Neuronal stem cell (in vitro differentiated cells): ENCODE data around the gene PSMC4.
A peak's percentile ranks its signal among the peaks of the same experiment; 100 is the strongest.

Experiments used
- DNase-seq: peaks from one replicate; pipeline ENCODE4 v3.0.0-alpha.2; 2013; ENCODE audit warnings: low spot score
- H2AFZ ChIP-seq: one replicate; pipeline ENCODE4 v1.6.1; 2013; ENCODE audit warnings: mild to moderate bottlenecking, low read length, inconsistent platforms
- H2AK5ac ChIP-seq: 2 replicates; pipeline ENCODE4 v1.6.1; 2013; ENCODE audit warnings: low read depth, mild to moderate bottlenecking, inconsistent platforms, low read length, moderate library complexity, mixed read lengths
- H2BK120ac ChIP-seq: 2 replicates; pipeline ENCODE4 v1.6.1; 2013; ENCODE audit warnings: low read depth, mild to moderate bottlenecking, inconsistent platforms, low read length, moderate library complexity, mixed read lengths
- H2BK12ac ChIP-seq: one replicate; pipeline ENCODE4 v1.6.1; 2013; ENCODE audit warnings: low read length, inconsistent platforms
- H2BK15ac ChIP-seq: 2 replicates; pipeline ENCODE4 v1.6.1; 2013; ENCODE audit warnings: mild to moderate bottlenecking, low read length, inconsistent platforms, mixed read lengths
- H2BK5ac ChIP-seq: one replicate; pipeline ENCODE4 v1.6.1; 2013; ENCODE audit warnings: inconsistent platforms, mild to moderate bottlenecking, low read length, moderate library complexity
- H3K14ac ChIP-seq: one replicate; pipeline ENCODE4 v1.6.1; 2013; ENCODE audit warnings: low read length, inconsistent platforms
- H3K18ac ChIP-seq: 2 replicates; pipeline ENCODE4 v1.6.1; 2013; ENCODE audit warnings: low read length, inconsistent platforms
- H3K23ac ChIP-seq: 2 replicates; pipeline ENCODE4 v1.6.1; 2013; ENCODE audit warnings: low read depth, mild to moderate bottlenecking, mixed read lengths, low read length, inconsistent platforms; ENCODE audit not compliant: poor library complexity
- H3K27ac ChIP-seq: replicated peaks from 3 replicates; pipeline ENCODE4 v1.5.1; 2013; ENCODE audit warnings: low read length, inconsistent platforms
- H3K27me3 ChIP-seq, 3 experiments: 2 replicates each; pipeline ENCODE4 v1.6.1; 2013; ENCODE audit warnings: low read length in 3 of 3, mild to moderate bottlenecking in 2 of 3, inconsistent platforms in 1 of 3, low read depth in 1 of 3, mixed read lengths in 1 of 3, moderate library complexity in 1 of 3; ENCODE audit not compliant: control insufficient read depth in 3 of 3, insufficient read depth in 3 of 3
- H3K36me3 ChIP-seq, 2 donors: replicated peaks in 1 of 2; 2 replicates each; pipeline ENCODE4 v1.6.1; 2013; ENCODE audit warnings: low read length in 2 of 2; ENCODE audit not compliant: control insufficient read depth in 2 of 2, insufficient read depth in 2 of 2
- H3K4ac ChIP-seq: 2 replicates; pipeline ENCODE4 v1.6.1; 2013; ENCODE audit warnings: inconsistent platforms, mild to moderate bottlenecking, low read length, moderate library complexity
- H3K4me1 ChIP-seq, 2 donors: 1 replicate in 1 of 2; 2 replicates in 1 of 2; pipeline ENCODE4 v1.6.1; 2013; ENCODE audit warnings: low read length in 2 of 2, low read depth in 1 of 2; ENCODE audit not compliant: control insufficient read depth in 2 of 2, insufficient read depth in 1 of 2
- H3K4me2 ChIP-seq: one replicate; pipeline ENCODE4 v1.6.1; 2013; ENCODE audit warnings: mild to moderate bottlenecking, low read length, inconsistent platforms; ENCODE audit not compliant: insufficient read depth, poor library complexity, severe bottlenecking
- H3K4me3 ChIP-seq, 2 donors: 2 replicates each; pipeline ENCODE4 v1.5.1; 2013; ENCODE audit warnings: low read length in 2 of 2, mild to moderate bottlenecking in 2 of 2, inconsistent platforms in 1 of 2, moderate library complexity in 1 of 2
- H3K79me1 ChIP-seq: one replicate; pipeline ENCODE4 v1.6.1; 2013; ENCODE audit warnings: low read depth, mild to moderate bottlenecking, inconsistent platforms, low read length, moderate library complexity
- H3K9ac ChIP-seq: one replicate; pipeline ENCODE4 v1.6.1; 2013; ENCODE audit warnings: mild to moderate bottlenecking, low read depth, low read length, inconsistent platforms; ENCODE audit not compliant: poor library complexity
- H3K9me3 ChIP-seq, 2 donors: replicated peaks in 1 of 2; 2 replicates each; pipeline versions ENCODE3 to v1.6.1; 2013; ENCODE audit warnings: low read length in 2 of 2, mild to moderate bottlenecking in 2 of 2, inconsistent platforms in 1 of 2, low read depth in 1 of 2, mixed read lengths in 1 of 2, moderate library complexity in 1 of 2; ENCODE audit not compliant: control insufficient read depth in 2 of 2, insufficient read depth in 1 of 2
- H4K8ac ChIP-seq: one replicate; pipeline ENCODE4 v1.6.1; 2013; ENCODE audit warnings: low read depth, mild to moderate bottlenecking, inconsistent platforms, low read length, moderate library complexity
- H4K91ac ChIP-seq: one replicate; pipeline ENCODE4 v1.6.1; 2013; ENCODE audit warnings: low read length, low read depth, mild to moderate bottlenecking, inconsistent platforms; ENCODE audit not compliant: poor library complexity
- WGBS, 2 donors: extraction: QIAGEN DNeasy Blood & Tissue Kit; methylation state at CpG; one replicate each; pipeline ENCODE4 v1.1.7; 2013; ENCODE audit warnings: missing lambda C conversion rate in 2 of 2, mixed read lengths in 1 of 2; ENCODE audit not compliant: insufficient read length in 2 of 2, insufficient replicate concordance in 1 of 2; ENCODE audit errors: extremely low coverage in 2 of 2; 5-methylcytosine and 5-hydroxymethylcytosine counted together

The PSMC4 gene

DNA sequence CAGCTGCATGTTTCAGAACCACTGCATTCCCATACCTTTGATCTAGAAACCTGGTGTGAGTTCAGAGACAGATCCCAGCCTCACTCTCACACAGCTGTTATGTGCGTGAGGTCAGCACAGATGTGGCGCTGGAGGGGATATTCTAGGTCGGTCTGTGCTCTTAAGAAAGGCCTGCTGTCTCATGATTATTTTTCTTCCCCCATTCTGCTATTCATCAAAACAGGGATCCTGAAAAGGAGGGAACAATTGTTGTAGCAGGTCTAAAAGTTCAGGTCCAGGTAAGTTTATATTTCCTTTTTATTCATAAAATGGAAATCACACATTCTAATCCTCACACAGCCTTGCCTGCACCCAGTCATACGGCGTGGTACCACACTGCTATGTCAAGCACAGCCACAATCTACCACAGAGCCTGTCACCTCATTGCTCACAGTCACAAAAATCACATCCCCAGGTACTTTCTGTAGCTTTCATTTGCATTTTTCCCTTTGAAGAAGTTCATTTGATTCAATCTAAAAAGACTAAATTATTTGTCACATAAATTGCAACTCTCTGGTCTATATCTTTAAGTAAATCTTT, 26.8 kb downstream of the PSMC4 start:
- Histone ChIP-seq H2BK5ac (no peak overlapping the region), H2BK12ac (no peak overlapping the region), H3K4ac (no peak overlapping the region), H3K9me3 (peaks cover 2 to 25% of the 10 kb centered on the region in 2 donors), H3K79me1 (no peaks in the 10 kb centered on the region), H3K14ac (no peak overlapping the region), H2BK15ac (no peak overlapping the region), H3K36me3 (peaks cover 0 to 9% of the 10 kb centered on the region in 2 donors), H2AK5ac (no peak overlapping the region), H3K4me1 (peaks cover 2 to 5% of the 10 kb centered on the region in 2 donors), H3K4me2 (peak overlapping the region; percentile 90), H3K27ac (no peak overlapping the region), H3K27me3 (no peaks in the 10 kb centered on the region), H3K9ac (no peak overlapping the region), H4K8ac (no peak overlapping the region), H4K91ac (no peak overlapping the region), H3K4me3 (peak overlapping the region in 1 of 2 donors; percentile 91), H3K23ac (no peak overlapping the region), H3K18ac (no peak overlapping the region), H2AFZ (peak overlapping the region; percentile 95), H2BK120ac (no peak overlapping the region)
- no CpG with 5 or more reads among the region's 5 CpGs for WGBS, 2 donors
- no peak for DNase-seq

DNA sequence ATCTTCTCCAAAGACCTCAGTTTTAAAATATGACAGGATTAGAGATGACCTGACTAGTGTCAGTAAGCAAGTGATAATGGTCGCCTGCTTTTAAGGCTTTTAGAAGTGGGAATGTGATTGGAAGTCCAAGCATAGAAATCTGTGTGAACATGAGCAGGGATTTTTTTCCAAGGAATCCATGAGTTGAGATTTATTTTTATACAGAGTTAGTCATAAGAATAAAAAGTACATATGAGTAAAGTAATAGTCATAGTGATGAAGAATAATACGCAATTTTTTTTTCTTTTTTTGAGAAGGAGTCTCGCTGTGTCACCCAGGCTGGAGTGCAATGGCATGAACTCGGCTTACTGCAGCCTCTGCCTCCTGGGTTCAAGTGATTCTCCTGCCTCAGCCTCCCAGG, 27.5 kb downstream of the PSMC4 start:
- Histone ChIP-seq H3K79me1 (no peaks in the 10 kb centered on the region), H2BK120ac (no peak overlapping the region), H4K8ac (no peak overlapping the region), H2AFZ (no peak overlapping the region), H4K91ac (no peak overlapping the region), H2BK5ac (no peak overlapping the region), H3K23ac (no peak overlapping the region), H3K4me1 (peaks cover 2 to 5% of the 10 kb centered on the region in 2 donors), H3K4ac (no peak overlapping the region), H2BK12ac (no peak overlapping the region), H3K36me3 (peaks cover 0 to 4% of the 10 kb centered on the region in 2 donors), H3K14ac (no peak overlapping the region), H3K9ac (no peak overlapping the region), H3K9me3 (peaks cover 0 to 17% of the 10 kb centered on the region in 2 donors), H3K18ac (no peak overlapping the region), H2AK5ac (no peak overlapping the region), H3K27me3 (no peaks in the 10 kb centered on the region), H3K4me3 (no peak overlapping the region), H3K4me2 (no peak overlapping the region), H2BK15ac (no peak overlapping the region), H3K27ac (no peak overlapping the region)
- no peak for DNase-seq
- no CpG with 5 or more reads among the region's 4 CpGs for WGBS, 2 donors

DNA sequence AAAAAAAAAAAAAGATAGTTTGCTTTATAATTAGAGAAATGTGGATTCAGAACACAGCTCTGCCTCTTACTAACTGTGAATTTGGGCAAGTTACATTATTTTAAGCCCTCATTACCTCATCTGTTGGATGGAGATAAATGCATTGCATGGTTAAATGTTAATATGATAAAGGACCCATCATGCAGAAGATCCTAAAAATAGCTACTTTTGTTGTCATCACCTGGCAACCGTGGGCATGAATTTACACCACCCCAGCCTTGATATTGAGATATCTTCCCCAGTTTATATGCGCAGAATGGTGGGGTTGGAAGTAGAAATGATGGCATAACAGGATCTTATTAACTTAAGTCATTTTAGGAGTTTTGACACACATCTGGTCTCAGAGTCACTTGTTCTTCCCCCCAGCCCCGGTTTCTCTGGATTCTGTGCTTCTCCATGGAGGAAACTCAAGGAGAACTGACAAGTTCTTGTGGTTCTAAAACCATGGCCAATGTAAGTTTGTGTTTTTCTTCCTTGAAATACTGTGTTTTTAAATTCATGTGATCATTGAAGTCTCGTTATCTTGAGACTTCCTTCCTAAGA, 34.8 kb downstream of the PSMC4 start:
- no CpG with 5 or more reads among the region's 4 CpGs for WGBS, 2 donors
- Histone ChIP-seq H3K4me3 (no peak overlapping the region), H4K8ac (no peak overlapping the region), H3K4me1 (no peaks in the 10 kb centered on the region), H3K14ac (no peak overlapping the region), H3K36me3 (peaks cover 2 to 30% of the 10 kb centered on the region in 2 donors), H2BK5ac (no peak overlapping the region), H3K27me3 (no peaks in the 10 kb centered on the region), H3K79me1 (no peaks in the 10 kb centered on the region), H2BK15ac (no peak overlapping the region), H3K18ac (no peak overlapping the region), H3K4ac (no peak overlapping the region), H2BK12ac (no peak overlapping the region), H2AK5ac (no peak overlapping the region), H2AFZ (no peak overlapping the region), H3K23ac (no peak overlapping the region), H3K4me2 (no peak overlapping the region), H3K9ac (no peak overlapping the region), H2BK120ac (no peak overlapping the region), H3K9me3 (peaks cover 0 to 32% of the 10 kb centered on the region in 2 donors), H4K91ac (no peak overlapping the region), H3K27ac (no peak overlapping the region)
- no peak for DNase-seq

DNA sequence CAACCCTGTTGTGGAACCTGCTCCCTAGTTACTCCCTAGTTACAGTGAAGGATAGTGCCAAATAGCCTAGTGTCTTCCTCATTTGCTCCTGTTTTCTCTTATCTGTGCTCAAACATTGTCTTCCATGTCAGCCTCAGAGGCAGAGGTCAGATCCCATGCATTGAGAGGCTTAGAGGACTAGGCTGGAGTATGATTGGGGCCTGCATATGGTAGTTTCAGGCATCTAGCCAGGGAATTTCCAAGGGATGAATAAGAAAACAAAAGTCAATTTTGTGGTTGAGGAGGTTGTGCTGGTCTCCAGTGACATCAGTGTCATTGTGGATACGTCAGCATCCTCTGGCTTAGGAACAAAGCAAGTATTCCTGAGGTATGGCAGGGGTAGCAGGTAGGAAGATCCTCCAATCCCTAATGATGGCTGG, 35.3 kb downstream of the PSMC4 start:
- H2AFZ ChIP-seq = no peak overlapping the region
- WGBS, 2 donors = no CpG with 5 or more reads among the region's 1 CpG
- H2BK15ac ChIP-seq = no peak overlapping the region
- DNase-seq = no peak
- no peak overlapping the region for H3K9ac ChIP-seq
- H2BK5ac ChIP-seq = no peak overlapping the region
- H2BK12ac ChIP-seq = no peak overlapping the region
- no peak overlapping the region for H2AK5ac ChIP-seq
- H2BK120ac ChIP-seq = no peak overlapping the region
- no peaks in the 10 kb centered on the region for H3K4me1 ChIP-seq
- H4K8ac ChIP-seq = no peak overlapping the region
- H3K4me2 ChIP-seq = no peak overlapping the region
- no peak overlapping the region for H4K91ac ChIP-seq
- H3K18ac ChIP-seq = no peak overlapping the region
- H3K14ac ChIP-seq = no peak overlapping the region
- H3K4me3 ChIP-seq = no peak overlapping the region
- H3K27me3 ChIP-seq = no peaks in the 10 kb centered on the region
- no peak overlapping the region for H3K4ac ChIP-seq
- no peak overlapping the region for H3K27ac ChIP-seq
- H3K79me1 ChIP-seq = no peaks in the 10 kb centered on the region
- H3K36me3 ChIP-seq = peaks cover 2 to 30% of the 10 kb centered on the region in 2 donors
- no peak overlapping the region for H3K23ac ChIP-seq
- H3K9me3 ChIP-seq = peaks cover 0 to 32% of the 10 kb centered on the region in 2 donors
